ENCODE measurements around the gene BACH2.
A peak's percentile ranks its signal among the peaks of the same experiment; 100 is the strongest.
"Not testable (repeated sequence)": the region's sequence is repeated elsewhere in the genome, so short reads cannot be mapped to it uniquely, and the experiment has no call there.

BACH2 gene

GRCh38 chr6:90158936-90159335, 137.7 kb downstream of the BACH2 start:
- DNase-seq (ENCODE audit: low read depth in 2 of 2) = no peak

GRCh38 chr6:90157441-90157840, 139.2 kb downstream of the BACH2 start:
- no peak for DNase-seq (ENCODE audit: low read depth in 2 of 2)

- peak in 1 of 2 donors; percentile 29 for DNase-seq (ENCODE audit: low read depth in 2 of 2)
These were observed 139.8 kb downstream of the BACH2 start for GRCh38 chr6:90156861-90157260.

DNA sequence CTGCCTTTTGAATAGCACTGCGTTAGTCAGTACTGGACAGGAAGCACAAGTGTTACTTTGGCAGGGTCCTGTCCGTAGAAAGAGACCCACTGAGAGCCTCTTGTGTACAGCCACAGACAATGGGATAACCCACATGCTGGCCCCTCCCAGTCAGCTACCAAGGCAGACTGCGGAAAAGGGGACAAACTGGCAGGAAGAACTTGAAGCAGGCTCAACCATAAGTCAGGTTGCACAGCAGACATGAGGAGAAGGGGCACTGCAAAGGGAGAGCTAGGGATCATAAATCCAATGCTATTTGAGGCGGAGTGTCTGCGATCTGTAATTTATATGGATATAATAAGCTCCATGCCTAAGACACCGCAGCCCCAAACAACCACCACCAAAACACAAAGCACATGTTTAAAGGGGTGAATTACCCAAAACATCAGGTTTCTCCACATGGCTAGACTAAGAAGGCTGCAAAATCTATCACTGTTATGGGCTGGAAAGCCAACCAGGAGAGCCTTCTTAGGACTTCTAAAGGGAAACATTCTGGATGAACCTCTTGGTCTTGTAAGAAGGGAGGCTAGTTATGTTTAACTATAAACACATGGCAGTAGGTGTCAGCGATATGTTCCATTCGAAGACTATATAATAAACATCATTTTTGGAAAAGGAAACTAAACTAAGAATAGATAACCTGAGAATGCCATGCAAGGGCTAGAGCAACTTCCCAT, 141.7 kb downstream of the BACH2 start:
- DNase-seq (ENCODE audit: low read depth in 2 of 2) = no peak

DNA sequence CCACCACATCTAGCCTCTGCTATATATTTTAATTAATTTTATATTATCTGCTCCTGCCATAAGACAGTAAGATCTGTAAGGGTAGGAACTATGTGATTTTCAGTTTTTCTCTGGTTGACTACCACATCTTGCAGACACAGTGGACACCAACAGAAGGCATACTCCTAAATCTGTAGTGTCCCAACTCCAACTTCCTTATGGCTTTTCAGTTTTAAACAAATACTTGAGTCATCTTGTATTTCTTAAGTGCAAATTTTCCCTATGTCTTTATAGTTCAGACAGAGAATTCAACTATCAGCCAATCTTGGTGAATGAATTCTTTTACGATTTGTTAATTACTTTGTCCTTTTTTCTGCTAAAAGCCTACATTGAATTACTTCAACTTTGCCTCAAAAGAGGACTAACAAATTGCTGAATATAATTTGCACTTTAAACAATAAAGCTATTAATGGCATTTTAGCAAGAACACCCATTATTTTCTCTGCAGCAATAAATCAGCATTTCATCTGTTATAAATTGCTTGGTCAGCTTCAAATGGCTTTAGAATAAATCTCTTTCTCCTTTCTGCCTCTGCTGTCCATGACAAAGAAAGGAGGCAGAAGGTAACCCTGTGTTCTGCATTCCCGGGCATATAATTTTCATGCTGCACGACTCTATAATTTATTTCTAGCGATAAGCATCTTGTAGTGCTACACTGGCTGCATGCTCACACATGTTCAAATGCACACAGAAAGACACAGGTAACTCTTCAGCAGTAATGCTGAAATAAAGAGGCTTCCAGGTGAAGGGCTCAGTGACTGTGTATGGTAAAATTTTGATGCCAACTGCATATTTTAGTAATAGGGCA, 144.8 kb downstream of the BACH2 start:
- DNase-seq (ENCODE audit: low read depth in 2 of 2) = no peak

GRCh38 chr6:90149280-90149679, 147.4 kb downstream of the BACH2 start:
- no peak for DNase-seq (ENCODE audit: low read depth in 2 of 2)

DNA sequence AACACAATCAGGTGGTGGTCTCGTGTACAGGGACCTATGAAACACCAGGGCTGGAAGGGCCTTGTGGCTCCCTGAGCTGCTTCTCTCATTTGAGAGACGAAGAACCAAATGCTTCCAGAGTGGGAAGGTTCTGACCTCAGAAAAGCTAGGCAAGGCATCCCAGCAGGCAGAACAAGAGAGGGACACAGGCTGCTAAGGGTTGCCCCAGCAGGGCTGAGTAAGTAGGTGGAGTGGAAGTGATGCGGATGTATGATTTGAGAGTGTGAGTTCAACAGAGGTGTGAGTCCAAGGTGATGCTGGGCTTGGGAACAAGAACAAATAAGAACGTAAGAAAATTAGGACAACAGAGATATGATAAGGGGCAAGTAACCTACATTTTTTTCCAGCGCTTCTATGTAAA, 147.8 kb downstream of the BACH2 start:
- no peak for DNase-seq (ENCODE audit: low read depth in 2 of 2)

DNA sequence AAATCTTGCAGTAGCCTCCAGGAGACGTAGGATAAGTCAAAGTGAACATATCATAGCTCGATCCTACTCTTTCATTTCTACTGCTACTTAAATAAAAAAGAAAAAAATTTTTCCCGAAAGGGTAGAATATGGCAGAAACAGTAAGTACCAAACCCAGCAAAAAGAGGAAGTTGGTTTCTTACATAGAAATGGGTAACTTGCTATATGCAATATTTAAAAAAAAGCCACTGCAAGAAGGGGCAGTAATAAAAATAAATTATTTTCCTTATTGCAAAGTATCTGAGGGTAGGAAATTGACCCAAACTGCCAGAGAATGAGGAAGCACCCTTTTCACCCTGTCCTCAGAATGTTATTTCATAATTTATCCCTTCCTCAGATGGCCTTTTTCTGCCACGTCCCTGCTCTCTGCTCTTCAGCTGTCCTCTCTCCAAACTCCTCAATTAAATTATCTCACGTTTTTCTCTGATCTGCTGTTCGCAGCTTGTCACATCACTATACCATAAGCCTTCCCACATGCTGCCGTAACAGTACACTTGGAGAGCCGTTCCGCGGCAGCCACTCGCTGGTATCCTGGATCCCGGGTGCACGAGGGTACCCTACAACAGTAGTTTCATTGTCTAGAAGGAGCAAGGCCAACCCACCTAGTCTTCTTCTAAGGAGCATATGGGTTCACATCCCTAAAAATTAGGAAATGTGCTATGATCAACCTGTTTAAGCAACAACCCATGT, 149.6 kb downstream of the BACH2 start:
- no peak for DNase-seq (ENCODE audit: low read depth in 2 of 2)

DNA sequence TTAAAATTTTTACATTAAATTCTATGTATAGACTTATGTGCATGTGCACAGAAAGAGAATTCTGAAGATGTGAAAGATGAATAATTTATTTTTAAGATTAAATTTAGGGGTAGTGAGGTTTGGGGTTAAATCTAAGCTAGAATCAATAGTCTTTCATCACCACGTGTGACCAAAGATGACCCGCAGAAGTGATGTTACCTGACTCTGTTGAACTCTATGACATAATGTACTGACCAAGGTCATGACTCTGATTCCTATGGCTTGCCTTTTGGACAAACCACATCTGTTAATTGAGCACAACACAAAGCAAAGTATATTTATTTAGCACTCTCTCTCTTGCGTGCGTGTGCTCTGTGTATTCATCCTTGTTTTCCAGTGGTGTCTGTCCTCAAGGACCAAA, 150.6 kb downstream of the BACH2 start:
- DNase-seq (ENCODE audit: low read depth in 2 of 2) = no peak

DNA sequence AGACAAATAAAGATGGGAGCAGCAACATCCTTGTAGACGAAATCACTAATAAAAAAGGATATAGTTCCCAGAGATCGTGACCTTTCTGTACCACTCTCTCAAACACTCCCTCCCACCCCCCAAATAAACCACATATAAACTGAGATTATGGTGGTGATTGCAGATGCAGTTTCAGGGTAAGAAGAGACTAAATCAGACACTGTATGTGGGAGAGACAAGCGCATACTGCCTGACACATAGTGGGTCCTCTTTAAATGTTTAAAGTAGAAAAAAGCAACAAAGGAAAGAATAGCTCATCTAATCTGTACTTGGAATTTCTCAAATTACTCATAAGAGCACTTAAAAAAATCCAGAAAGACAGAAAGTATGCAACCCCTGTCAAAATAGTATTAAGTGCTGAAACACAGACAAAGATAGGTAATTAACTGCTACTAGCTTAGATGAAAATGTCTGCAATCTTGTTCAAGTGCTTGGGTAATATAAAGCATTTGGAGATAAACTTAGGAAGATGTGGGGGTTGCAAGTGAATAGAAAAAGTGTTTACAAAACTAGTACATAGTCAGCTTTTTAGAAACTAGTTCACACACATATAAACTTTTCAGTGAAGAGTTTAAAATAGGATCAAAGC, 151.6 kb downstream of the BACH2 start:
- no peak for DNase-seq (ENCODE audit: low read depth in 2 of 2)

DNA sequence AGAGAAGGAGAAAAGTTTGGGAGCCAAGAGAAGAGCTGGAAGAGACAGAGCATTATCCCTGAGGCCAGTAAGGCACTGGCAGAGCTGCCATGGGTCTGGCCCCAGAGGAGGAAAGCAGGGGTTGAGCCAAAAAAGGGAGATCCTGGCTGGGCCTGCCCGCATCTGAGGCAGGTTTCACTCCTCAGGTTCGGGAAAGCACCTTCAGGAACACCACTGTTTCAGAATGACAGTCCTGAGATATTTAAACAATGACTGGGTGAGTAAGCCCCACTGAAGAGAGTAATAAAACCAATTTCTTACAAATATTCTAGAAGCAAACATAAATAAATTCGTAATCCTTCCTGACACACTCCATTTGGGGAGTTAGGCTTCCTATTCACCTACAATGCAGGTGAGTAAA, 152.2 kb downstream of the BACH2 start:
- no peak for DNase-seq (ENCODE audit: low read depth in 2 of 2)

- no peak for DNase-seq (ENCODE audit: low read depth in 2 of 2)
These were observed 156.0 kb downstream of the BACH2 start for GRCh38 chr6:90140683-90141082.

DNA sequence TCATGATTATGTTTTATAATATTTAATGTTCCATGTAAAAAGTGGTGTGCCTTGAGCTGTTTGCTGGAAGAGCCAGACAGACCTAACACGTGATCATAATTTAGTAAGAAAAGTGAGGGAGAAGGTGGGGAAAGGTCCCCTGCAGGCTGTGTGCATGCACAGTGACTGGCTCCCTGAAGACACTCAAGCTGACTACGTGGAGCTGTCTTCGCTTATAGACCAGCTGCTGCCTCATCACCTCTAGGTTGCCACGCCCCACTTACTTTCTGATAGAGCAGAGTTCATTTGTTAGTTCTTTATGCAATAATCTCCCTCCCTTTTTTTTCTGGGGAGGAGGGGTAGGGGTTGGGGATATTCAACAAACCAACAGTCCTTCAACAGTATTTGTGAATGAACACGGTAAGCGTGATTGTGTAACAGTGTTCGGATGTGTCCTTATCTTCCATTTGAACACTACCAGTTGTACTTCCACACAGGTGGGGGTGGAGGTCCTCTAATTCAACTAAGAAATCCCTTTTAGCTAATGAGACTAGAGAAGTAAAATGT, 157.3 kb downstream of the BACH2 start:
- DNase-seq (ENCODE audit: low read depth in 2 of 2) = no peak

DNA sequence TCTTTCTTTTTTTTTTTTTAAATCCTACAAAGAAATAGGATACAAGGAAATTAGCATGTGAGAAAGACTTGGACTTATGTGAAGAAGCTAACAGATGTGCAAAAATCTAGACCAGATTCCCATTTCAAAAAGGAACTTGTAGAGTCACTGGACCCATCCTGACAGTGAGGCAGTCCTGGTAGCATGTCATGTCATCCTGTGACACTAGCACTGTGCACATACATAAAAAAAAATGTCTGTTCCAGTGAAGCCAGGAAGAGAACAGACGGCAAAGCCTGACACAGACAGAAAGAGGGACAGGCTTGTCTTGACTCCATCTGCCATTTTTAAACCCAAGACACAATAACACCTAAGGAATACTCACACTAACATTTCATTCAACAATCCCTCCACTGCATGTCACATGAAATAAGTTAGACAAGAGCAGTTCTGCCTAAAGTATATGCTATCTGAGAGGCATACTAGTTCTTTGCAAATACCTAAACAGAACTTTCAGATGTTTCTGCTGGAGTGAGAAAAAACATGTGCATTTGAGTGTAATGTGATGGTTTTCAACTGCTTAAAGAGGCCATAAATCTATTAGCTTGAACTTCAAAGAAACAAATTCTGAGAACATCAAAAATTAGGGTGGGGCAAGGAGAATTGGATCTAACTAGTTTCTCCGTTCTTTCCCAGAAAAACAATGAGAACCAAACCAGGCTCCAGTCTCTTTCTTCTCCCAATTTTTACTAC, 159.6 kb downstream of the BACH2 start:
- no peak for DNase-seq (ENCODE audit: low read depth in 2 of 2)

- DNase-seq (ENCODE audit: low read depth in 2 of 2) = no peak
These were observed 160.5 kb downstream of the BACH2 start for GRCh38 chr6:90136176-90136575.

DNA sequence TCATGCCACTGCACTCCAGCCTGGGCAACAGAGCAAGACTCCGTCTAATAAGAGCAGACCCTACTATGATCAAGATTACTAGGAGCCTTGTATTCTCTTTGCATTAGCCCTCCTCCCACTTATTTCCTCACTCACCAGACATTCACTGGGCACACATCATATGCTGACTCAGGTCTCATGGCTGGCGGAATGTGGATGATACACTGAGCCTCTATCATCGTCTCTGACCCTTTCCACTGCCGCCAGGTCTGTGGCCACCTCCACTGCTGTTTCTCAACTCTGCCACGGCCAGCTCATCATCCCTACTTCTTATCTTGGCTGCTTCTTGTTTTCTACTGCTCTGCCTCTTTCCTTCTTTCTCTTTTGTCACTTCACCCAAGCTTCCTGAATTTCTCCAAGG, 161.0 kb downstream of the BACH2 start:
- no peak for DNase-seq (ENCODE audit: low read depth in 2 of 2)

GRCh38 chr6:90133664-90134063, 163.0 kb downstream of the BACH2 start:
- DNase-seq (ENCODE audit: low read depth in 2 of 2) = not testable (repeated sequence)

GRCh38 chr6:90131614-90132423, 164.8 kb downstream of the BACH2 start:
- no peak for DNase-seq (ENCODE audit: low read depth in 2 of 2)

- no peak for DNase-seq (ENCODE audit: low read depth in 2 of 2)
These were observed 165.5 kb downstream of the BACH2 start for GRCh38 chr6:90131125-90131524.

DNA sequence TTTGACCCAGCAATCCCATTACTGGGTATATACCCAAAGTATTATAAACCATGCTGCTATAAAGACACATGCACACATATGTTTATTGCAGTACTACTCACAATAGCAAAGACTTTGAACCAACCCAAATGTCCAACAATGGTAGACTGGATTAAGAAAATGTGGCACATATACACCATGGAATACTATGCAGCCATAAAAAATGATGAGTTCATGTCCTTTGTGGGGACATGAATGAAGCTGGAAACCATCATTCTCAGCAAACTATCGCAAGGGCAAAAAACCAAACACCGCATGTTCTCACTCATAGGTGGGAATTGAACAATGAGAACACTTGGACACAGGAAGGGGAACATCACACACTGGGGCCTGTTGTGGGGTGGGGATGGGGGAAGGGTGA, 168.0 kb downstream of the BACH2 start:
- not testable (repeated sequence) for DNase-seq (ENCODE audit: low read depth in 2 of 2)
